Measurements from ENCODE around the gene NPY2R. TPM values are rescaled to one million over a fixed set of nuclear protein-coding genes. Genes with fewer than 3 reads are reported as not detected.
A peak's percentile ranks its signal among the peaks of the same experiment; 100 is the strongest.

NPY2R gene
- total RNA-seq, 1 donor from 2014 or later: not detected

- no peak for DNase-seq (ENCODE audit: low spot score in 2 of 2)
- peak overlapping the region; percentile 40 to 52 for H3K4me3 ChIP-seq
- no peak for TF ChIP-seq CTCF (IDR thresholded peaks at IDR 0.05)
- intact Hi-C loops (cut with DNase I): no loop called here
- no peaks in the 10 kb centered on the region for H3K27me3 ChIP-seq
- H3K36me3 ChIP-seq: no peaks in the 10 kb centered on the region
- H3K27ac ChIP-seq: no peak overlapping the region
- H3K4me1 ChIP-seq: peaks cover 0 to 5% of the 10 kb centered on the region in 2 donors
- H3K9me3 ChIP-seq: no peaks in the 10 kb centered on the region
Observed at GRCh38 chr4:155207534-155208257, 740 bp upstream of the NPY2R start.

DNA sequence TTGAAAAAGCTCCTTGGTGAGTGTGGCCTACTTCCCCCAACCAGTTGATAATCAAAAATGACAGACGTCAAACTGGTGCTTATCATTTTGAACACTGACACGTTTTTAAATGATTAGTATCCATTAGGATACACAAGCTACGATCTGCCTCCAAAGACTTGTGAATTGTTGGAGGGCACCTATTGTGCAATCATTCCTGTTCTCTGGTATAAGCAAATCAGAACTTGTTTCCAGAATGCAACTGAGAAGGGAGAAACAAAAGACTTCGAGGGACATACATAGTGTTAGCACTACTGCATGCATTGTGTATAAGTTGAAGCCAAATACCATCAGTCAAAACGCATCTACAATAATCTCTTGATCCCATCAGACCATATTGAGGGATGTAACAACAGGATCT is 11.6 kb downstream of the NPY2R start:
- TF ChIP-seq CTCF (IDR thresholded peaks at IDR 0.05): no peak
- Histone ChIP-seq H3K4me1 (no peaks in the 10 kb centered on the region), H3K27me3 (no peaks in the 10 kb centered on the region), H3K4me3 (no peak overlapping the region), H3K27ac (no peak overlapping the region), H3K9me3 (no peaks in the 10 kb centered on the region), H3K36me3 (no peaks in the 10 kb centered on the region)
- no peak for DNase-seq (ENCODE audit: low spot score in 2 of 2)
- intact Hi-C loops (cut with DNase I): no loop called here

- TF ChIP-seq CTCF (IDR thresholded peaks at IDR 0.05): no peak
- no peak overlapping the region for H3K4me3 ChIP-seq
- H3K9me3 ChIP-seq: no peaks in the 10 kb centered on the region
- no peaks in the 10 kb centered on the region for H3K4me1 ChIP-seq
- DNase-seq (ENCODE audit: low spot score in 2 of 2): no peak
- no peaks in the 10 kb centered on the region for H3K36me3 ChIP-seq
- intact Hi-C loops (cut with DNase I): no loop called here
- H3K27me3 ChIP-seq: no peaks in the 10 kb centered on the region
- H3K27ac ChIP-seq: no peak overlapping the region
Observed at GRCh38 chr4:155227131-155227530, 18.7 kb downstream of the NPY2R start.

- no peak overlapping the region for H3K4me3 ChIP-seq
- H3K36me3 ChIP-seq: no peaks in the 10 kb centered on the region
- no peak for TF ChIP-seq CTCF (IDR thresholded peaks at IDR 0.05)
- no peak overlapping the region for H3K27ac ChIP-seq
- H3K4me1 ChIP-seq: no peaks in the 10 kb centered on the region
- no peaks in the 10 kb centered on the region for H3K27me3 ChIP-seq
- intact Hi-C loops (cut with DNase I): no loop called here
- DNase-seq (ENCODE audit: low spot score in 2 of 2): no peak
- H3K9me3 ChIP-seq: no peaks in the 10 kb centered on the region
Observed at GRCh38 chr4:155228713-155229112, 20.3 kb downstream of the NPY2R start.

- Histone ChIP-seq H3K27ac (no peak overlapping the region), H3K36me3 (no peaks in the 10 kb centered on the region), H3K4me1 (no peaks in the 10 kb centered on the region), H3K27me3 (no peaks in the 10 kb centered on the region), H3K9me3 (no peaks in the 10 kb centered on the region), H3K4me3 (no peak overlapping the region)
- TF ChIP-seq CTCF (IDR thresholded peaks at IDR 0.05): no peak
- intact Hi-C loops (cut with DNase I): no loop called here
- DNase-seq (ENCODE audit: low spot score in 2 of 2): no peak
Observed at GRCh38 chr4:155232432-155232831, 24.0 kb downstream of the NPY2R start.

- H3K36me3 ChIP-seq: no peaks in the 10 kb centered on the region
- H3K9me3 ChIP-seq: no peaks in the 10 kb centered on the region
- no peak overlapping the region for H3K4me3 ChIP-seq
- no peak overlapping the region for H3K27ac ChIP-seq
- no peak for DNase-seq (ENCODE audit: low spot score in 2 of 2)
- TF ChIP-seq CTCF (IDR thresholded peaks at IDR 0.05): no peak
- no peaks in the 10 kb centered on the region for H3K4me1 ChIP-seq
- intact Hi-C loops (cut with DNase I): no loop called here
- no peaks in the 10 kb centered on the region for H3K27me3 ChIP-seq
Observed at GRCh38 chr4:155234206-155234605, 25.8 kb downstream of the NPY2R start.
